ENCODE measurements around the gene GKN2.
"Not testable (repeated sequence)": the region's sequence is repeated elsewhere in the genome, so short reads cannot be mapped to it uniquely, and the experiment has no call there.

GKN2 gene

DNA sequence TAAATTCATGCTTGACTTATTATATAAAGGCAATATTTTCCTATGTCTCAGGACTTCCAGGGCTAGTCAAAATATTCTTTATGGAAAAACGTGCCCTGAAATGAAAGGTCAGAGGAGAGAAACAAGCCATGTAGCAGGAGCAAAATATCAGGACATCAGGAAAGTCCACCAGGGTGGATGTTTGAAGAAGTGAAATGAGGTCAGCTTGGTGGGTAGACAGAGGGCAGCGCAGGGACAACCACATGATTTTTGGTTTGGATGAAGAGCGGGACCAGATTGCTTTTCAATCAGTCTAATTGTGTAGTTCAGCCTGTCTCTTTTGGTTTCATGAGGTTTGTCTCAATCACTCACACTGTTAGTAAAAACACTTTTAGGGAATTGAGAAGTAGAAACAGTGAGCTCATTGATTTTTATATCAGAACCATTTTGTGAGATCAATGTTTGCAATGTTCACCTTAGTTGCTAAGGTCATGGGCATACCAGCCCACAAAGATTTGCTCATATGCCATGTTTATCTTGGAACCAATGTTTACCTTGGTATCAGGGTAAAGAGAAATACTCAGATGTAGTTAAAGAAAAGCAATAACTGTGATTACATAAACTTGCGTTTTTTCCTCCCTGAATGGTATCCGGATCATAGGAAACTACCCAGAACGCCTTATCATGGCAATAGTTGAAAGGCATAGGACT is 32.1 kb downstream of the GKN2 start:
- DNase-seq (ENCODE audit: low read depth in 2 of 2): no peak

DNA sequence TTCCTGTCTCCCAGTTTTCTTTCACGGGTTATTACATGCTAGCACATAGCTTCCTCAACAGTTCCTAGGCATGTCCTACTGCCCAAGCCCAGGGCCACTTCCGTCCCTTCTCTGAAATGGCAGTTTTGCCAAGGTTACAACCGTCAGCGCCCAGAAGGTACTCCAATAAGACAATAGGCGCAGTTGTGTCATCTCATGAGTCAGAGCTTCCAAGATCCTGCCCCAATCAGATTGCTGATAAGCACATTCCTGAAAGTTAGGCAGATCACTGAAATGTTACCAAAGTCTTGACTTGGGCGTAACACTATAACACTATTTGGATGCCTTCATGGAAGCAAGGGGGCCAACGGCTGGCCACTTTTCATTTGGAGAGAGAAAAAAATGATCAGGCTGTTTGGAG is 34.2 kb downstream of the GKN2 start:
- no peak for DNase-seq (ENCODE audit: low read depth in 2 of 2)

DNA sequence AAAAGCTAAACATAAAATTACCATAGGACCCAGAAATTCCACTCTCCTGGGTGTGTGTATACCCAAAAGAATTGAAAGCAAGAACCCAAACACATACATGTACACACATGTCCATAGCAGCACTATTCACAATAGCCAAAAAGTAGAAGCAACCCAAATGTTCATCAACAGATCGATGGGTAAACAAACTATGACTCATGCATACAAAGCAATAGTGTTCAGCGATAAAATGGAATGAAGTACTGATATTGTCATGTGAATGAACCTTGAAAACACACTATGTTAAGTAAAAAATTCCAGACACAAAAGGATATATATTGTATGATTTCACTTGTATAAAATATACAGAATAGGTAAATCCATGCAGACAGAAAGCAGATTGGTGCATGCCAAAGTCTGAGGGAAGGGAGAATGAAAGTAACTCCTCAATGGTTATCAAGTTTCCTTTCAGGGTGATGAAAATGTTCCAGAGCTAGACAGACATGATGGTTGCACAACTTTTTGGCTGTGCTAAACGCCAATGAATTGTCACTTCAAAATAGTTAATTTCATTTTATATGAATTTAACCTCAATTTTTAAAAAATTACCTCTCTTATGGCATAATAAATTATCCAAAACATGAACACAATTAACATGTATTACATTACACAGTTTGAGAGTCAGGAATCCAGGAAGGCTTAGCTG is 35.5 kb downstream of the GKN2 start:
- DNase-seq (ENCODE audit: low read depth in 2 of 2): no peak

DNA sequence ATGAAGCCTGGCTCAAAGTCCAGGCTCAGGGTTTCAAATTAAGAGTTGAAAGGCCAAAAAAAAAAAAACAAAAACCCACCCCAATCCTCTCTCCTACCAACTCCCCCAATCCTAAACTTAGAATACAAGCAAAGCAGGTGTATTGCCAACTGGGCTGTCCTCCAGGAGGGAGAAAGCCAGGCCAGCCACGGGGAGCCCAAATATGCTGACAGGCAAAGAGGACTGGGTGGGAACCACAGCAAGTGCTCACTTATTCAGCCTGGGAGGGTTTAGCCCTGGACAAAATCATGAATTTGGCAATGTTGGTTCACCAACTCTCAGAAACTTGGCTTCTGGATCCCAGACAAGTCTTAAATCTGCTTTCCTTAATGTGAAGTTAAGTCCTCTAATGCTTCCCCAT is 36.5 kb downstream of the GKN2 start:
- DNase-seq (ENCODE audit: low read depth in 2 of 2): no peak

DNA sequence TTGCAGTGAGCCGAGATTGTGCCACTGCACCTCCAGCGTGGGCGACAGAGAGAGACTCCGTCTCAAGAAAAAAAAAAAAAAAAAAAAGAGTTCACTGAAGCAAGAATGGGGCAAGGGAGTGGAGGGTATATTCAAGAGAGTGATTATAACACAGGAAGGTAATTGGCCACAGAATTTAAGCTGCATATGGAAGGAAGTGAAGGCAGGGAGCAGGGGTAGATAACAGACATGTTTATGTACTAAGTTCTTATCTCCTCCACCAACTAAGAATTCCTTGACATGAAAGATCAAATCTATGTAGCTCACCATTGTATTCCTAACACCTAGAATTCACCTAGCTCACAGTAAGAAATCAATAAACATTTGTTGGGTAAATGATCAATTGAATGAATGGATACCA is 37.3 kb downstream of the GKN2 start:
- no peak for DNase-seq (ENCODE audit: low read depth in 2 of 2)

DNA sequence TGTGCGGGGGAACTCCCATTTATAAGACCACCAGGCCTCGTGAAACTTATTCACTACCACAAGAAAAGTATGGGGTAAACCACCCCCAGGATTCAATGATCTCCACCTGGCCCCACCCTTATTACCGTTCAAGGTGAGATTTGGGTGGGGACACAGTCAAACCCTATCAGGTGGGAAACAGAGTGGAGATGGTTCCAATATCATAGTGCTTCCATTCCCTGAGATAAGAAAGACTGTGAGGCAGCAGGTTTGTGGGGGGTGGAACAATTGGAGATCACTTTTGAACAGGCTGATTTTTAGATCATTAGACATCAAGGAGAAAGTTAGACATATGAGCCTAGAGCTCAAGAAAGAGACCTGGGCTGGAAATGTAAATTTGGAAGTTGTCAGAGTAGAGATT is 39.3 kb downstream of the GKN2 start:
- DNase-seq (ENCODE audit: low read depth in 2 of 2): no peak

DNA sequence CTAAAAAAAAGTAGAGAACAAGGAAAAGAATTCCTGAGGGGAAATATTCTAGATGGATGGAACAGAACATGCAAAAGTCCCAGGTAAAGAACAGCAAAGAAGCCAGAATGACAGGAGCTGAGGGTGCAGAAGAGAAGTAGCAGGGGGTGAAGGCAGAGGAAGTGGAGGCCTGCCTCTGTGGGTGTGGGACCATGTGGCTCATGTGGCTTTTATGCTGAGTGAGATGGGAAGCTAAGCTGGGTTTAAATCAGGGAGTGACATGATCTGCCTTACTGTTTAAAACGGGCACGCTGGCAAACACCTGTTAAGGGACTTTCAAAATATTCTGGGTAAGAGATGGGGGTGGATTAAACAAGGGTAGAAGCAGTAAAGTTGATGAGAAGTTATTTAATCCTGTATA is 40.0 kb downstream of the GKN2 start:
- DNase-seq (ENCODE audit: low read depth in 2 of 2): no peak

DNA sequence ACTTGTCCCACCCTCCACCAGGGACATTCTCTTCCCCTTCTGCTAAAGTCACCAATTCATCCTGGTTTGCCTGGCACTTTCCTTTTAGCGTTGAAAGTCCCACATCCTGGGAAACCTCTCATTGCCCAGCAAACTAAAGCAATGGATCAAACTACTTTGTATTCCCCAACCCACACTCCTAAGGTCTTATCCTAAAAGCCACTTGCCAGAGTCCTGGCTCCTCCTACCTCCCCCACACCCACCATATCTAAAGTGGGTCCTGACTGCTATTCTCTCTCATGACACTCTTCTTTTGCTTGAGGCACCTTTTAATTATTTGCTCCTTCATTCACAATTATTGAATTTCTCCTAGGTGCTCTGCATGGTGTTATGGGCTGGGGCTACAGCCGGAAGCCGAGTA is 40.6 kb downstream of the GKN2 start:
- no peak for DNase-seq (ENCODE audit: low read depth in 2 of 2)

DNA sequence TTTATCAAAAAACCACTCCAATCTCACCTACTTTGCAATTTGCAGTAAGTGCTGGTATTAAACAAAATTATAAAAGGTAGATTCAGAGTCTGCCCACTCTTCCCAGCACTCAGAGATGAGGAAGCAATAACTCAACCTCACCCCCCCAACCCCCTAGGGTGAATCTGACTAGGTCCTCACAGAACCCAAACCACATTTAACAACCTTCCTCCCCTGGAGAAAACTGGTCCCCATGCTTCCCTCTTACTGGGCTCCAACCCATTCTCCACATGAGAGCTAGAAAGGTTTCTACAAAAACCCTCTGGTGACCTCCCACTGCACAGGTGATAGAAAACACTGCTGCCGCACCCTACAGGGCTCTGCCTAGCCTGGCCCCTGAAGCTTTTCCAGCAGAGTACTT is 41.0 kb downstream of the GKN2 start:
- no peak for DNase-seq (ENCODE audit: low read depth in 2 of 2)

DNA sequence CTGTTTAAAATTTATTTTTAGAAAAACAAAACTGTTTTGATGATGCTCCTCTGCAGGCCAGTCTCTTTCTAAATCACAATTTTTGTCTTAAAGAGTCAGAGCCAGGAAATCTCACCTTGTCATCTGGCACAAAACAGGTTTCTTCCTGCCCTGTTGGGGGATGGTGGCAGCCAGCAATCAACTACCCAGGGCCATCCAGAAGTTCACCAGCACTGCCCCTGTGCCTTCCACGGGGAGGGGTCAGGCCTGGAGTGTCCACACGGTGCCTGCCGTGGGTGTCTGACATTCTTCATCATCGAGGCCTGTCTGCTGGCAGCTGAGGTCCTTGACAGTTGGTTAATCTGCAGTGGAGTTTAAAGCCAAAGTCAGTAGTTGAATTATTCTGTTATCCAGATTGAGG is 41.4 kb downstream of the GKN2 start:
- DNase-seq (ENCODE audit: low read depth in 2 of 2): no peak

DNA sequence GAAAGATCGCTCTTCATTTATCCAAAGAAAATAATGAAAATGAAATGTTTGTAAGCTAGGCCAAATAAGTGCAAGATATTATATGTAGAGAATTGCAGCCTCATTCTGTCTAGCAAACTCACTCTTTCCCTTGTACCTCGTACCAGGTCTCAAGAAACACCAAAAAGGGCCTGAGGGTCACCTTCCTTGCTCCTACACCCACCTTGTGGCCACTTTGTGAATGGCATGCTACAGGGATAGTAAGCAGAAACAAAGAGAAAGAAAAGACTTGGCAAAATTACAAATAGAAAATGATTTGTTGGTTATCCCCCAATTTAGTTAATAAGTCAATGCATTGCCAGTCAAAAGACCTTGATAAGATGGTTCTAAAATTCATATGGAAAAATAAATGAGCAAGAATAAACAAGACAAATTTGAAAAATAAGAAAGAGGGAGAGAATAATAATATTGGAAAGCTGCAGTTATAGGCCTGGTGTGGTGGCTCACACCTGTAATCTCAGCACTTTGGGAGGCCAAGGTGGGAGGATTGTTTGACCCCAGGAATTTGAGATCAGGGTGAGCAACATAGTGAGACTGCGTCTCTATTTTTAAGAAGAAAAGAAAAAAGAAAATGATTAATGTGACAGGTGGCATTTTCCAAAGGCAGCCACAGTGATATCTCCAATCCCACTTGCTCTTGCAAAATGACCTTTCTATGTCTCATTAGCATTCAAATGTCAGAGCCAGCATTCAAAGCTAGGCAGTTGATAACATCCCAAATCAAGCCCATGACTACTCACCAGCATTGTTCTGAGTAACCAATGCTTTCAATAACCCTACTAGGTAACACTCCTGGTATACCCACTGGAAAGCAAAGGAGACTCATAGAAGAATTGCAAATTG is 42.7 kb downstream of the GKN2 start:
- DNase-seq (ENCODE audit: low read depth in 2 of 2): peak; percentile 31 to 32

DNA sequence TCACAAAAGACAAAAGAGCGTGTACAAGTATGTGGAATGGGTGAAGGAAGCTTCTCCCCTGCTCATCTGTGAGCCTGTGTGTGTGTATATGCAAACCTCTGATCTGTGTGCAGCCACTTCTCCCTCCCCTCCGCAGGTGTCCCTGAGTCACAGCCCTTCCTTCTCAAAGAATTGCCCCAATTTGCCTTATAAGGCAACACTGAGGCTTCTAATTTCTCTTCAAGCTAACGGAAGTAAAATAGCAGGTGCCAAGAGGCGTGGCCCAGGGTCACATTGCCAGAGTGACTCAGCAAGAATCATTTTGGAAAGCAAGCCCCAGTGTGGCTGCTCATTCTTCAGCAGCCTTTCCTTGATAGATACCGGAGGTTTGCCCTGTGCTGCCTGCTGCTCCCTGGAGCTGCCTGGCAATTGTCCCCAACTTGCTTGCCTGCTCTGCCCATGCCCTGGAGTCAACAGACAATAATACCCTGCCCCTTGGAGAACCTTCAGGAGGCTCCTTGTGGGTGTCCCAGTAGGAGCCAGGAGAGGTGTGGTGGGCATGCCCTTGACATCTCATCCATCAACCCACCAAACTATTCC is 44.2 kb downstream of the GKN2 start:
- no peak for DNase-seq (ENCODE audit: low read depth in 2 of 2)

DNA sequence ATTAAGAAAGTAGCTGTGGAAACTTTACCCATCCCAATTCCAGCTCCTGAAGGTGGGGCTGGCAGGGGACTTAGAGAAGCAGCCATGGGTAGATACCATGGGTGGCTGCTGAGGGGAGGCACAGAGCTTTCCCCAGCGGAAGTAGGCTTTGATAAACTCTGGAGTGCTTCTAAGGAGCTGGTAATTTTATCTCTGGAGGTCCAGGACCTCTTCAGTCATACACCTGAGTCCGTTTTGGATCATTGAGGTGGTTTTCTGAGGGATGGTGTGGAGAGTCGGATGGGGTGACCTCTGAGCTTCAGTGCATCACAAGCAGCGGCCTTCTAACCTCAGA is 44.8 kb downstream of the GKN2 start:
- no peak for DNase-seq (ENCODE audit: low read depth in 2 of 2)

DNA sequence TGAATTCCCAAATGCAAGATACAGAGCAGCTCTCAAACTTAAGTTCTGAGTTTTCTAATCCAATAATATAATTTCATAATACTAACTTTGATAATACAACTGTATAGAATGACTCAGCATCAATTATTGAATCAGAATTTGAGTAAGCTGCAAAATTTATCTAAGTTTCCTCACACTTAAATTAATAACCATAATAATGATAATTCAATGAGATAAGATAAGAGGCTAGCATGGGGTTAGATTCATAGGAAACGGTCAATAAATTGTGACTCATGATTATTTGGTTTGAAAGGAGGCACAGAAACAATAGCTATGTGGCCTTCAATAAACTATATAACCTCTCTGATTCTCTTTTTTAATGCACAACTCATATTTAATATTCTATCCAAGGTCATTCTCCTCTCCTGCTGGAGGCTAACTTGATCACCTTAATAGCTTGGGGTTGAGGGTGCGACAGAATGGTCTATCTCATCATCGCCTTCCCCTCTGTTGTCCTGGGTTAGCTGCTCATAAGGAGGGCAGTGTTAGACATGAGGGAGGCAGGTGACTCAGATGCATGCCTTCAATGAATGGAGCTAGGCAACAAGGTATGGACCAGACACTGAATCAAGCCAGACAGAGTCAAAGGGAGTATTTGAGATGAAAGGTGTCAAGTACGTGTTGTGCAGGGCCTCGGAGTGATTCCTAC is 45.3 kb downstream of the GKN2 start:
- no peak for DNase-seq (ENCODE audit: low read depth in 2 of 2)

DNA sequence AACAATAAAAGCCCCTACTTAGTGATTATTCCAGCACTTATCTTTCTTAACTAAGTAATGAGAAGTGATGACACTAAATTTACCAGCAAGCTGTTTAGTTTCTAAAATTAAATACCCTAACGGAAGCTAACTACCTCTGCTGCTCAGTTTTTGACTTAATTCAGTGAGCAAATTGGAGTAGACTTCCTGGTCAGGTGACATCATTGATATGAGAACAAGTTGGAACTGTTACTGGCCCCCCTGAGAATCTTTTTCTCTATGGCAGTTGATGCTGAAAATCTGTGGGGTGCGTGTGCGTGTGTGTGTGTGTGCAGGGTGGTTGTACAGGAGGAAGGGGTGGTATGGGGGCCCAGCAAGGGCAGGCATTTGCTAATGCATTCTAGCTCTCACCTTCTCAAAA is 46.0 kb downstream of the GKN2 start:
- no peak for DNase-seq (ENCODE audit: low read depth in 2 of 2)

DNA sequence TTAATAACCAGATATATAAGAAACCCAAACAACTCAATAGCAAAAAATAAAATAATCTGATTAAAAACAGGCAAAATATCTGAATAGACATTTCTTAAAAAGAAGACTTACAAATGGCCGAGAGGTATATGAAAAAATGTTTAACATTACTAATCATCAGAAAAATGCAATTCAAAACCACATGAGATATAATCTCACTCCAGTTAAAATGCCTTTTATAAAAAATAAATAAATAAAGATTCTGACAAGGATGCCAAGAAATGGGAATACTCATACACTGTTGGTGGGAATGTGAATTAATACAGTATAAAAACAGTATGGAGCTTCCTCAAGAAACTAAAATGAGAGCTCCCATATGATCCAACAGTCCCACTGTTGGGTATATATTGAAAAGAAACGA is 47.6 kb downstream of the GKN2 start:
- DNase-seq (ENCODE audit: low read depth in 2 of 2): no peak

DNA sequence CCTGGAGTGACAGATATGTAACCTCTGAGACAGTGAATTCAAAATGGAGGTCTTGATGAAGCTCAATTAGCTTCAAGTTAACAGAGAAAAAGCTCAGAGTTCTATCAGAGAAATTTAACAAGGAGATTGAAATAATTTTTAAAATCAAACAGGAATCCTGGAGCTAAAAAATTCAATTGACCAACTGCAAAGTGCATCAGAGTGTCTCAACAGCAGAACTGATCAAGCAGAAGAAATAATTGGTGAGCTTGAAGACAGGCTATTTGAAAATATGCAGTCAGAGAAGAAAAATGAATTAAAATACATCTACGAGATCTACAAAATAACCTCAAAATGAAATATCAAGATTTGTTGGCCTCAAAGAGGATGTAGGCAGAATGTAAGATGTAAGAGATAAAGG is 51.1 kb downstream of the GKN2 start:
- no peak for DNase-seq (ENCODE audit: low read depth in 2 of 2)

DNA sequence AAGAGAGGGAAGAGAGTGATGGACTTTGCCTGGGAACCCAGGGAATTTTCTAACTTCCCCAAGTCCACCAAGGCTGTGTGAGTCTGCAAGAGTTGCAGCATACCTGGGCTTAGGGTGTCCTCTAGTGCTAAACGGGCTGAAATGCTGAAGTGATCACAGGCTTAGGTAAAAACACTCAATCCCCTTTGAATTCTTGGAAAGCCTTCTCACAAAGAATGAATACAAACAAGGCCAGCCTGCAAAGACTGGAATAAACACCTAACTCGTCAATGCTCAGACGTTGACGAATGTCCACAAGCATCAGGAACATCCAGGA is 51.5 kb downstream of the GKN2 start:
- DNase-seq (ENCODE audit: low read depth in 2 of 2): no peak

DNA sequence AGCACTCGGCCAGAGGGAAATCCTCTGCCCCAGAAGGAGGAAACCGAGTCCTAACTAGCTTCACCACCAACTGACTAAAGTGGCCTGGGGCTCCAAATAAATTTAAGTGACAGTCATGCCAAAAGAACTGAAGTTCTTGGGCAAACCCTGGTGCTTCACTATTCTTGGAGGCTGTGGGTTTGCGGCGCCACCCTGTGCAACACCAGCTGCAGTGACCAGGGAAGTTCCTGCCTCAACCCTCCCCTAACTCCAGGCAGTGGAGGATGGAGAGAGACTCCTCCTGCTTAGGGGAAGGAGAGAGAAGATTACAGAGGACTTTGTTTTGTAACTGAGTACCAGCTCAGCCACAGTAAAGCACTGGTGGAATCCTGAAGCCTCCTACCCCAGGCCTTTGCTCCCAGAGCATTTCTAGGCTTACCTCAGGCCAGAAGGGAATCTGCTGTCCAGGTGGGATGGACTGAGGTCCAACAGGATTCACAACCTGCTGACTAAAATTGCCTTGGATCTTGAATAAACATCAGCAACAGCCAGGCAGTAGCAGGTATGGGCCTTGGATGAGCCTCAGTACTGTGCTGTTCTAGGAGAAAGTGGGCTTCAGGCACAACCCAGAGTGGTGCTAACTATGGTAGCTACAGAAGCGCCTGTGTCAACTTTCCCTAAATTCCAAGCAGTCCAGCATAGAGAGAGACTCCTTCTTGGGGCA is 52.0 kb downstream of the GKN2 start:
- no peak for DNase-seq (ENCODE audit: low read depth in 2 of 2)

DNA sequence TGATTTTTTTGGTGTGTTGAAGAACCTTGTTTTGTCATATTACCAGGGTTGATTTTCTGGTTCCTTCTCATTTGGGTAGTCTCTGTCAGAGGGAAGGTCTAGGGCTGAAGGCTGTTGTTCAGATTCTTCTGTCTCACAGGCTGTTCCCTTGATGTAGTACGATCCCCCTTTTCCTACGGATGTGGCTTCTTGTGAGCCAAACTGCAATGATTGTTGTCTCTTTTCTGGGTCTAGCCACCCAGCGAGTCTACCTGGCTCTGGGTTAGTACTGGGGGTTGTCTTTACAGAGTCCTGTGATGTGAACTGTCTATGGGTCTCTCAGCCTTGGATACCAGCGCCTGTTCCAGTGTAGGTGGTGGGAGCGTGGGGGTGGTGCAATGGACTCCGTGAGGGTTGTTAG is 56.7 kb downstream of the GKN2 start:
- not testable (repeated sequence) for DNase-seq (ENCODE audit: low read depth in 2 of 2)

Measured in fibroblast of skin of left quadriceps (primary cell).